SKM-1 treated with dmso at 0.1 percent for 144 hours (cell line): ENCODE measurements around the gene TBX20.

Source experiments
- DNase-seq: peaks from one replicate; lab custom pipeline; 2025; ENCODE audit not compliant: unreplicated experiment; lab: John Stamatoyannopoulos, UW

TBX20 gene

DNA sequence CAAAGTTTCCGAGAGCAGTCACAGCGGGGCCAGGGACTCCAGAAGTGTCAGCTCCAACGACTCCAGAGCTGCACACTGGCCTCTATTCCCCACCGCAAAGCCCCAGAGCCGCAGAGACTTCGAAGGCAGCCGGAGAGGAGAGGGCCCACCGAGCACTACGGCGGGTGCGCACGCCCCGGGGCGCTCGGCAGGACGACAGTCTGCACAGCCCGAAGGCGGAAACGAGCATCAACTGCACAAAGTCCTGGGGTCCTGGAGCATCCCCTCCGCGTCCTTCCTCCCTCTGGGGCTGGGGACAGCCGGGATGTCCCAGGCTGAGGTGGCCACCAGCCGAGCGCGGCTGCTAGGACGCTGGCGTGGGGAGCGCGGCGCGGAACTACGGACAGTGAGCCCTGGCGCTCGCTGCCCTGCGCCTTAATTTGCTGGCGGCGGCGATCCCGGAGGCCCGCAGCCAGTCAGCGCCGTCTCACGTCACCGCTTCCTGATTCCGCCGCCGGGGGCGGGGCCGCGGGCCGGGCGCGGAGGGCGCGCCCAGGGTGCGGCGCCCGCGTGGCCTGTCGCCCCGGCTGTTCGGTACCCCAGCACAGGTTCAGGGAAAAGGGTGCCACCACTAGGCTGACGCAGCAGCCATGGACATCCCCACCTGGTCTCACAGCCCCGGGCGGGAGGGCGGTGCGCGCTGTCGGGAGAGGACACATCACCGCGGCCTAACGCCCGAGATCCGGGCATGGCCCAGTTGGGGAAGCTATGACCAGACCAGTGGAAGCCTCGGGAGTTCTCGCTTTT, at the start of gene TBX20:
Gene TBX20 (minus strand): TSS at position 391 of the 786 bp plus-strand sequence. CDS start 480 bp downstream, outside the sequence.
- DNase-seq, result no peak

DNA sequence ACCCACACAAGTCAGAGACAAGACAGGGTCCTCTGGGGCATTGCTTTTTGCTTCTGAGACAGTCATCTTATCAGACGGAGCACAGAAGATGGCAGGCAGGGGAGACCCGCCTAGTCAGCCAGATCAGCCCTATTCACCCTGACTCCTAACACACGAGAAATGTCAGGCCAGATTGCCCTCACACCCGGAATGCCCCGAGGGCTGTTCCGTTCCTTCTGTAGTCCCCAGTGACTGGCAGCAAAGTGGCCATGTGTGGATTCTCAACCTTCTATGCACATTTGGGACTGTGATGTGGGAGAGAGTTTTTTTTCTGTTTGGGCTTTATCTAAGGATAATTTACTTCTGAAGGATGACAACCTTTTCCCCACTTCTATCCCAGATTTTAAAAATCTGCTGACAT, 35.5 kb upstream of the TBX20 start:
- DNase-seq, result no peak

- no peak for DNase-seq
Measured at GRCh38 chr7:35286986-35287385, 33.1 kb upstream of the TBX20 start.

GRCh38 chr7:35286422-35286821, 32.5 kb upstream of the TBX20 start:
- DNase-seq, result no peak

DNA sequence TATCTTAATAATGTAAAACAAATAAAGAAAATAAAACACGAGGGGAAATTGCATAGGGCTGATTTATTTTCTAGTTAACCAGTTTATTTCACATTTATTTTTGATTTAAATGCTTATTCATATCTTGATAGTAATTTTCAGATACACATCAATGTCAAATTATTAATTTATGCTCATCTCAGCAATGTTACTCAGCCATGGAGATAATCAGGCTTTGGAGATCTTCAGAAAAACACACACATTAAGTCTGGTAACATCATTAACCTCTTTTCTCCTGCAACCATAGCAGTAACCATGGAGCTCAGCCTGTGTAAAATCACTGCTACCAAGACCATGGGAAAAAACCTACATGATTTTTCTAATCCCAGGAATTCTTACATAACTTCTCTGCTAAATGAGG, 31.9 kb upstream of the TBX20 start:
- DNase-seq, result no peak

DNA sequence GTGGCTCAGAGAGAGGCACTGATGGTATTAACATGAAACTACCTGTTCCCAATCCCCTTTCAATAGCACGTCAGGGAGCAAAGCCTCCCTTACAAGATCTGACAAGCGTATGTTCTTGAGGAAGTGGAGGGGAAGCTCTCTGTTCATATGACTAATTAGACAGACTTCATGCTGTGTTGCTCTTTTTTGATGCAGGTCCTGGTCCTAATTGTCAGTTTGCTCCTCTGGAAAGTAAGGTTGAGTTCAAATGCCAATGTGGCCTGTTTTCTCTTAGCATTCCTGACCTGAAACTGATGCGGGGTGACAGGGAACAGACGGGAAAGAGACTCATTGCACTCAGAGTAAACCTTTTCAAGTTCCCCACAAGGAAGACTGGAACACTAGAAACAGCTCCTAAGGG, 27.0 kb upstream of the TBX20 start:
- DNase-seq, result no peak

DNA sequence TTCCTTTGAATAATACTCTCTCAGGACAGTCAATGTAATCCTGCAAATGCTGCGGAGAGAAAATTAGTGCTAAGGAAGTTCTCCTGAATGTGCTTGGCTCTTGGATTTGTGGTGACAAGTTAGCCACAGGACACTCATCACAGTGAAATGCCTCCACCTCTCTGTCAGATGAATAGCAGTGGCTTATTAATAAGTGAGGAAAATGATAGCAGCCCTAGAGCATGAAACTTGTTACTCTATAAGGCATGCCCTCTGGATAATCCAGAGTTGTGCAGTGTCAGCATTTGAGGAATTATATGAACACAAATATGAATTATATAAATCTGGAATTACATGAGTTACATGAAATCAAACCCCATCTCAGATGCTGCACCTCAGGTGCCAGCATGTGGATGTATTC, 23.5 kb upstream of the TBX20 start:
- DNase-seq, result no peak

DNA sequence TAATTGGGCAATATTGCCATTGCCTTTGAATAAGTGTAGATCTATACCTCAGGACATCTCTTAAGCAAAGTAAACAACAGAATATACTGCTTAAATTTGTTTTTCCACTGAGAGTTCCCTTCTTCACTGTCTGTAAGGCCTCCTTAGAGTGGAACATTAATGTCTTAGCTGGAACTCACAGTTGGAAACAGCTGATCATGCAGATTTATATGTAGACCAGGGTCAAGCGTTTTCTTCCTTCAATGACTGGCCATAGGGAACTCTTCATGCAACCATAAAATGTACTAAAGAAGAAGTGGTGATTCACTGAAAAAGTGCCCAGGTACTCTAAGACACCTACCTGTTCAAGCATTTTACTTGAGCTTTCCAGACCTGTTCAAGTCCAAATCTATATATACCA, 18.3 kb upstream of the TBX20 start:
- DNase-seq, result no peak

DNA sequence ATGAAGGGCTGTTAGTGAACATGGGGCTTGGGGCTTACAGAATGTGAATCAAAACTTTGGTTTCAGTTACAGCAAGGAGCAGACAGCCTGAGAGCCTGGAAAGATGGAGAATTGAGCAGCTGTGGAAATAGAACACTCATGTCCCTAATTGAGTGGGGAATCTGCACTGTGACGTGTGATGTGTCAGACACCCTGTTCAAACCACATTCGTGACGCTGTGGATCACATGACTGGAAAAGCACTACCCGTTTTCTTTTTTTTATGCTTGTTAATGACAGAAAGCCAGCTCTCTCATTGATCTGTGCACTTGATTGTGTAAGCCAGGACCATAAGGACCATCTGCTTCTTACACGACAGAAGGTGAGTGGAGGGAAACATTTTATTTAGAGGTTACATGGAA, 15.1 kb upstream of the TBX20 start:
- no peak for DNase-seq

DNA sequence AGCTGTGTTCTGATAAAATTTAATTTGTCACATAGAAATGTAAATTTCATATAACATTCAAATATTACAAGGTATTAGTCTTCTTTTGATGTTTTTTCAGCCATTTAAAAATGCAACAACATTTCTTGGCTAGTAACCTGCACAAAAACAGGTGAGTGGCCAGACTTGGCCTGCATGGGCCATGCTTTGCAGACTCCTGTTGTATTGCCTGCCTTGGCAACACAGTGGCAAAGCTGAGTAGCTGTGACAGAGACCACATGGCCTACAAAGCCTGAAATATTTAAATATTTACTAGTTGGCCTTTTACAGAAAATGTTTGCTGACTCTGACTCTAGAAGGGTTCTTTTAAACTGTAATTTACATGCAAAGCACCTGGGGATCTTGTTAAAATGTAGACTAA, 13.5 kb upstream of the TBX20 start:
- no peak for DNase-seq

- no peak for DNase-seq
Measured at GRCh38 chr7:35263396-35263795, 9.5 kb upstream of the TBX20 start.

DNA sequence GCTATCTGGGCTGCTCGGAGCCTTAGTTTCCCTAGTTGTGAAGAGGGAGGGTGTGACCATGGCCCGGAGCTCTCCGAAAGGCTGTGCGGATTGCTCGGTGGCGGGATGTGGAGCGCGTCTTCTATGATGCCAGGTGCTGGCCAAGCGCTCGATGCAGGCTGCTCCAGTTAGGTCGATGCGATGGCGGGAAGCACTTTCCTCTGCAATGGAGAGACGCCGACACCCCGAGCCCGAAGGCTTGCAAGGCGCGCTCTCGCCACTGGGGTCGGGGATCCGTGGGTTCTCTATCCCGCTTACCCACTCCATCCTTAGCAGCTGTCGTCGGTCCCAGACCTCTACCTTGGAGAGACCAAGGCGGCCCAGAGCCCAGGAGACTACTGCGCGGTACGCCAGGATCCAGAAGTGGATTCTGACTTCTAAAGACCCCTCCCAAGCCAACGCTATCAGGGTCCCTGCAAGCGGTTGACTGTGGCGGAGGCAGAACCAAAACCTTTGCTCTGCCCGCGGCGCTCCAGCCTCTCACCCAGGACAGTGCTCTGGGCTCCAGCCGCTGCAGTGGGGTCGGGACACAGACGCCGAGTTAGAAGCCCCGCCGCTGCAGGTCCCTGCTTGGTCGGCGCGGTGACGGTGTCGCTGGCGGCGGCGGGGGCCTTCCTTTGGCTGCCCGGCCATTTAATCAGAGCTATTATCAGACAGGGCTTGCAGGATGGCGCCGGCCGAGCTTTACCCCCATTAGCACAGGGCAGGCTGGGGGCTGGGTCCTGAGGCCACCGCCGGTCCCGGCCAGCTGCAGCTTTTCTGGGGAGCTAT, 7.8 kb upstream of the TBX20 start:
- no peak for DNase-seq

DNA sequence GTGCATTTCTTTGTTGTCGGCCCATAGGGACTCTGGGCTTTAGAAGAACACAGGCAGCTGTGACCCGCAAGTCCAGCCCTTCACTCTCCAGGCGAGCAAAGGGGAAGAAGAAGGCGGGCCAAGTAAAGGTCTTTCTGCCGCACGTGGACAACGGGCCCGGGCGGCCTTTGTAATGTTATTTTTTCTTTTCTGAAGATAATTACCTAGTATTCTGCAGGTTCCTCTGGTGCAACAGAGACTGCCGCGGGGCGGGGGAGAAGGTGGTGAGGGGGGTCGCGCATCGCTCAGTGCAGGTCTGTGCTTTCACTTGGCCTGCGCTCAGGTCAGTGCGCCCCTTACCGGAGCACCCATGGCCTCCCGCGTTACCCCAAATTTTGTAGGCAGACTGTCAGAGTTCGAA, 7.1 kb upstream of the TBX20 start:
- DNase-seq, result no peak

DNA sequence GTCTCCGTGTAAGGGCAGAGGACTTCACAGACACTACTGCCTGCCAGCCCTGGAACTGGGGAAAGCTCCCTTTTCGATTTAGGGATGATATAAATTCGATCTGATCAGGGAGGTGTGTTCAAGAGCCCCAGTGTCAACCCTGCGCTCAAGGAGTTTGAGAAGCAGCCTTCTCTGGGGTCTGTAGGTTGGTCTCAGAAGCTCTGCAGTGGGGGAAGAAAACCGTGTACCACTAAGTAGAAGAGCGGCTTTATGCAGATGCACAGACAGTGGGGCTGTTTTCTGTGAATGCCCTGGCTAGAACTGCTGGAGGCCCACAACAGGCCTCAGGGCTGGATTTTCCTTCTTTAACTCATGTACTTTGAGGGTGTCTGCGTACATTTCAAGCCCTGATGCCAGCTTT, 6.3 kb upstream of the TBX20 start:
- no peak for DNase-seq

DNA sequence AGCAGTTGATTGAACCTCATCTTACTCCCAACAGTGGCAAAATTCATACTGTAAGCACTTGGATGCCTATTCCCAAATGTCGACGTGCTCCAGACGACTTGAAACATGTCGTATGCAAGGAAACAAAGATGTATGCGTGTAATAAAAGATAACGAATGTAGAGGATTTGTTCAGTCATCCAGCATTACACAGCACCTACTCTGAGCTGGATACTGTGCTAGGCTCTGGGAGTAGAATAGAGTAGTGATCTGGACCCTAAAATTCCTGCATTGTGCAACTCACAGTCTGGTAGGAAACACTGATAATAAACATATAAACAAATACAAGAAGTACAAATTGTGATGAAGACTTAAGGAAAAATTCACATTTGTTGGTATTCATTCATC, 5.6 kb upstream of the TBX20 start:
- DNase-seq, result no peak

DNA sequence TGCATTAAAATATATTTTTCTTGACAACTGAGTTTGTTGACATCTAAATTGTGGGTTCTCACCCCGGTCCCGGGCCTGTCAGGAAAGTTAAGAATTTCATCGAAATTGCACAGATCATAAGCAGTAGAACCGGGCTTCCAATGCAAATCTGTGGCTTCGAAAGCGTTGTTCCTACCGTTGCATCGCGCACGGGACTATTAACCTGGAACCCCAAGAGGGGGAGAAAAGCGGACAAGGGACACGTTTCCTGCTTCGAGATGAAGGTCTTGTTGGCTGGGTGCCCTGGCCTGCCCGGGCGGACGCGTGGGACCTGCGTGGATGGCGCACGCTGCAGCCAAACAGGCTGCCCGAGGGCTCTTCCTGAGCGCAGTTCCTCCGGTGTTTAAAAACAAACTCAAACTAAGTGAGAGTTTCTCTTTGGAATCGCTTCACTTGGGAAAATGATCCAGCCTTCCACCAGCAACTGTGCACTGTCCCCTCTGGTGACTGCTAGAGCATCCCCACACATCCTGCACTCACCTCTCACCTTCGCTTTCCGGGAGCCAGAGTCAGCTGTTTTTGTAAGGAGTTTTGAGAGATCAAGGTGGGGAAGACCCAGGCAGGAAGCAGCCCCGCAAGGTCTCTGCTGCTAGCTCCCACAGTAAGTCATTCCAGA, 5.1 kb upstream of the TBX20 start:
- no peak for DNase-seq

GRCh38 chr7:35258125-35258867, 4.4 kb upstream of the TBX20 start:
- no peak for DNase-seq

- no peak for DNase-seq
Measured at GRCh38 chr7:35257251-35258124, 3.6 kb upstream of the TBX20 start.

DNA sequence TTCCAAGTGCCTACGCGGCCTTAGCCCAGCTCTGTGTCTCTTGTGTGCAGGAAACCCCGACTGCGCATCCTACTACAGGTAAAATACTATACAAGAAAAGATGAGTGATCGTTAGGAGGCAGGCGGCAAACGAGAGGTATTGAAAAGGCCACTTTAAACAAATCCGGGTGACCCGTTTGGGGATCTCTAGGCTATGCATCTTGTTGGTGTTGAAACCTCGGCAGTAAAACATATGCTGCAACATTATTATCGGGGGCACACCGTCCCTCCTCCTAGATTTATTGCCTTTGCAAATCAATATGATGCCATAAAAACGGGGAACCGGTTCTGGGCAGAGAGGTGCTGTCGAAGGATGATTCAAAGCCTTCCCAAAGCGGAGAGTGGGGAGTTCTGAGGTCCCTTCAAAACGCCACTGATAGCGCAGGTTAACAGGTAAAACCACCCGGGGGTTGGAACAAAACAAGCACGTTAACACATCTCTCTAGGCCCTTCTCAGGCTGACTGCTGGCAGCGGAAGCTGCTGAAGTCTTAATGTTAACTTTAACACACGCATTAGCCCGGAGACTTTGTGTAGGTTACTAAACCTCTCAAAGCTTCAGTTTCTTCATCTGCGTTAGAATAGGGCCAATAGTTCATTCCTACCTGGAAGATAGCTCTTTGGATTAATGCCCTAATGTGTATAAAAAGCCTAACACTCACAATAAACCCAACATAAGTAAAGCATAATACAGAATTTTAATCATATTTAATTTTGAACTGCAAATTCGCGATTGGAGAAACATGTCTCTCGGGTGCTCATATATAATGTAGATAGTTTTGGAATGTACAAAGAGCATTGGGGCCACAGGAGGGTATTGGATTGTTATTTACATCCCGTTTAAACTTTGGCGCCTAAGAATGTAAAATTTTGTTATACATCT, 2.6 kb upstream of the TBX20 start:
- no peak for DNase-seq
